ENCODE results near the gene CGB5.
"Not testable (repeated sequence)": the region's sequence is repeated elsewhere in the genome, so short reads cannot be mapped to it uniquely, and the experiment has no call there.

The CGB5 gene

GRCh38 chr19:49020931-49021895 is 22.4 kb upstream of the CGB5 start:
- peak; percentile 29 for DNase-seq (ENCODE audit: low spot score)

GRCh38 chr19:49022116-49022515 is 21.5 kb upstream of the CGB5 start:
- no peak for DNase-seq (ENCODE audit: low spot score)

GRCh38 chr19:49024233-49024632 is 19.4 kb upstream of the CGB5 start, which contains the start of gene CGB3:
TSS of gene CGB3 (minus strand) at chr19:49024333. CDS start at chr19:49023971, 362 bp downstream.
- DNase-seq (ENCODE audit: low spot score), result not testable (repeated sequence)

- DNase-seq (ENCODE audit: low spot score), result not testable (repeated sequence)
Measured at GRCh38 chr19:49025088-49025487, 18.6 kb upstream of the CGB5 start.

GRCh38 chr19:49025599-49025998 is 18.0 kb upstream of the CGB5 start:
- DNase-seq (ENCODE audit: low spot score), result not testable (repeated sequence)

GRCh38 chr19:49028686-49029085 is 15.0 kb upstream of the CGB5 start:
- DNase-seq (ENCODE audit: low spot score), result not testable (repeated sequence)

- not testable (repeated sequence) for DNase-seq (ENCODE audit: low spot score)
Measured at GRCh38 chr19:49029749-49030148, 13.9 kb upstream of the CGB5 start.

- DNase-seq (ENCODE audit: low spot score), result not testable (repeated sequence)
Measured at GRCh38 chr19:49030323-49030722, 13.3 kb upstream of the CGB5 start.

- peak; percentile 91 for DNase-seq (ENCODE audit: low spot score)
Measured at GRCh38 chr19:49031642-49032301, 11.9 kb upstream of the CGB5 start, which contains the start of gene CGB2. TSS of gene CGB2 (plus strand) at chr19:49031890. CDS start at chr19:49032096, 206 bp downstream.

GRCh38 chr19:49036815-49037214 is 6.8 kb upstream of the CGB5 start, which contains the start of gene CGB1:
TSS of gene CGB1 (minus strand) at chr19:49036895. CDS start at chr19:49036711, 184 bp downstream.
- DNase-seq (ENCODE audit: low spot score), result peak; percentile 70

GRCh38 chr19:49038111-49038510 is 5.5 kb upstream of the CGB5 start:
- DNase-seq (ENCODE audit: low spot score), result not testable (repeated sequence)

GRCh38 chr19:49038557-49039276 is 4.9 kb upstream of the CGB5 start:
- not testable (repeated sequence) for DNase-seq (ENCODE audit: low spot score)

- DNase-seq (ENCODE audit: low spot score), result not testable (repeated sequence)
Measured at GRCh38 chr19:49039736-49040135, 3.9 kb upstream of the CGB5 start.

GRCh38 chr19:49042177-49042576 is 1.5 kb upstream of the CGB5 start:
- DNase-seq (ENCODE audit: low spot score), result no peak

- DNase-seq (ENCODE audit: low spot score), result not testable (repeated sequence)
Measured at GRCh38 chr19:49042666-49043065, 982 bp upstream of the CGB5 start.

GRCh38 chr19:49049011-49049410 is 5.4 kb downstream of the CGB5 start, which contains the start of gene CGB8:
TSS of gene CGB8 (minus strand) at chr19:49049111. CDS start at chr19:49048739, 372 bp downstream.
- DNase-seq (ENCODE audit: low spot score), result not testable (repeated sequence)

GRCh38 chr19:49049834-49050233 is 6.2 kb downstream of the CGB5 start:
- DNase-seq (ENCODE audit: low spot score), result not testable (repeated sequence)

GRCh38 chr19:49050376-49051033 is 6.9 kb downstream of the CGB5 start:
- not testable (repeated sequence) for DNase-seq (ENCODE audit: low spot score)

- DNase-seq (ENCODE audit: low spot score), result peak; percentile 39
Measured at GRCh38 chr19:49056101-49056901, 12.7 kb downstream of the CGB5 start.

GRCh38 chr19:49056902-49057596 is 13.4 kb downstream of the CGB5 start:
- DNase-seq (ENCODE audit: low spot score), result not testable (repeated sequence)

Data from activated CD4-positive, alpha-beta T cell treated with anti-CD3 and anti-CD28 coated beads, Interleukin-2, Interleukin-4, amounts not matched to agents 100 ng/mL and 50 ng/mL, durations not matched to agents 16 hours and 8 hours (primary cell).